Stimulated activated CD8-positive, alpha-beta memory T cell treated with anti-CD3 and anti-CD28 coated beads, Interleukin-4, amount 100 ng/mL, for 48 hours (primary cell): Measurements from ENCODE around the gene BAIAP2.
"Not testable (repeated sequence)": the region's sequence is repeated elsewhere in the genome, so short reads cannot be mapped to it uniquely, and the experiment has no call there.

Experiments used
- DNase-seq: peaks from one replicate; pipeline ENCODE4 v3.0.0-alpha.2; 2020

The BAIAP2 gene

GRCh38 chr17:81073967-81074839 lies 39.3 kb downstream of the BAIAP2 start:
- DNase-seq, result no peak

GRCh38 chr17:81074875-81075274 lies 39.9 kb downstream of the BAIAP2 start:
- no peak for DNase-seq

DNA sequence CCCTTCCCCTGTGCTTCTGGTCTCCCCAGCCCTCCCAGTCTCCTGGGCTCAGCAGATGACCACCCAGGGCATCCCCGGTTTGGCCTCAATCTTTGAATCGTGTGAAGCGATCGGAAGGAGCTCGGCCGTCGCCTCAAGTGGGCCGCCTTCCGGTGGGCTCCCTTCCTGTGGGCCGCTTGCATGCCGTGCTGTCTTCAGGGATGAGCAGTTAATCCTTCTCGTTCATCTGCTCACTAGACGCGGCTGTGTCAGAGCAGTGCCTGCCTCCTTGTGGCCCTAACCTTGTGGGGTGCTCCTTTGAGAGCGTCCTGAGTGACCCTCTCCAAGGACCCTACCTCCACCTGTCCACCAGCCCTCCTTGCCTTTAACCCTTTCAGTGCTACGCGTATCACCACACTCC lies 40.4 kb downstream of the BAIAP2 start:
- DNase-seq, result no peak

DNA sequence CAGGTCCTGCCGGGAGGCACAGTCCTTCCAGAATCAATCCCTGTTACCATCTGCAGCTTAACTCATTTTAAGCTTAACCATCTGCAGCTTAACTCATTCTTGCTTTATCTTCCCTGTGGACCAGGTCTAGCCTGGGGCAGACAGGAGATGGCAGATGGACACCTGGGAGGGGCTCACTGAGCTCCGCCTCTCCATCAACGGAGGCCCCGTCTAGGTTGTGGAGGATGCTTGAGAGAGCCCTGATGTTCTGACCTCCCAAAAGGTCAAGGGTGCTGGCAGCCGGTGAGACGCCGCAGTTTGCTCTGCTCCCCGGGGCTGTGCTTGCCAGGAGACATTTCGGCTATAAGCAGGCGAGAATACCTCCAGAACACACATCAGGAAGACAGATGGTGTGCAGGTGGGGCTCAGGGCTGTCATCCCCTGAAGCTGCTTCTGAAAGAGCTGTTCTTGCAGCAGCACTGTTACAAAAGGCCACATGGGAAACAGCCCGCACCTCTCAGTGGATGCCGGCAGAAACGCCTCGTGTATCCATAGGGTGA lies 41.3 kb downstream of the BAIAP2 start:
- no peak for DNase-seq

DNA sequence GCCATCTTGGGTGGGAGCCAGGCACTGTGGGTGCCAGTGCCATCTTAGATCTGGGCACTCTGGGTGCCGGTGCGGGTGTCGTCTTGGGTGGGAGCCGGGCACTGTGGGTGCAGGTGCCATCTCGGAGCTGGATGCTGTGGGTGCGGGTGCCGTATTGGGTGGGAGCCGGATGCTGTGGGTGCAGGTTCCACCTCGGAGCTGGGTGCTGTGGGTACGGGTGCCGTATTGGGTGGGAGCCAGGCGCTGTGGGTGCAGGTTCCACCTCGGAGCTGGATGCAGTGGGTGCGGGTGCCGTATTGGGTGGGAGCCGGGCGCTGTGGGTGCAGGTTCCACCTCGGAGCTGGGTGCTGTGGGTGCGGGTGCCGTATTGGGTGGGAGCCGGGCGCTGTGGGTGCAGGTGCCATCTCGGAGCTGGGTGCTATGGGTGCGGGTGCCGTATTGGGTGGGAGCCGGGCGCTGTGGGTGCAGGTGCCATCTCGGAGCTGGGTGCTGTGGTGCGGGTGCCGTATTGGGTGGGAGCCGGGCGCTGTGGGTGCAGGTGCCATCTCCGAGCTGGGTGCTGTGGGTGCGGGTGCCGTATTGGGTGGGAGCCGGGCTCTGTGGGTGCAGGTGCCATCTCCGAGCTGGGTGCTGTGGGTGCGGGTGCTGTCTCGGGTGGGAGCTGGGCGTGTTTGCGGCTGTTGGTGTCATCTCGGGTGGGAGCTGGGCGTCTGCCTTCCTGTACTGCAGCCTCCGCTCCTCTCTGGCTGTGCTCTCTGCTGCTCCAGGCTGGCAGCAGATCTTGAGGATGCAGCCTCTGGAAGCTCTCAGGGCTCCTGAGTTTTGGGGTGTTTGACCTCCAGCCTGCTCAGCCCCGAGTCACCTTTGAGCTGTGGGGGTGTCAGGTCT lies 43.3 kb downstream of the BAIAP2 start:
- DNase-seq, result not testable (repeated sequence)

- DNase-seq, result no peak
Measured at GRCh38 chr17:81080019-81080418, 45.1 kb downstream of the BAIAP2 start.

- no peak for DNase-seq
Measured at GRCh38 chr17:81081222-81082176, 46.5 kb downstream of the BAIAP2 start.

GRCh38 chr17:81082177-81083073 lies 47.5 kb downstream of the BAIAP2 start:
- no peak for DNase-seq

DNA sequence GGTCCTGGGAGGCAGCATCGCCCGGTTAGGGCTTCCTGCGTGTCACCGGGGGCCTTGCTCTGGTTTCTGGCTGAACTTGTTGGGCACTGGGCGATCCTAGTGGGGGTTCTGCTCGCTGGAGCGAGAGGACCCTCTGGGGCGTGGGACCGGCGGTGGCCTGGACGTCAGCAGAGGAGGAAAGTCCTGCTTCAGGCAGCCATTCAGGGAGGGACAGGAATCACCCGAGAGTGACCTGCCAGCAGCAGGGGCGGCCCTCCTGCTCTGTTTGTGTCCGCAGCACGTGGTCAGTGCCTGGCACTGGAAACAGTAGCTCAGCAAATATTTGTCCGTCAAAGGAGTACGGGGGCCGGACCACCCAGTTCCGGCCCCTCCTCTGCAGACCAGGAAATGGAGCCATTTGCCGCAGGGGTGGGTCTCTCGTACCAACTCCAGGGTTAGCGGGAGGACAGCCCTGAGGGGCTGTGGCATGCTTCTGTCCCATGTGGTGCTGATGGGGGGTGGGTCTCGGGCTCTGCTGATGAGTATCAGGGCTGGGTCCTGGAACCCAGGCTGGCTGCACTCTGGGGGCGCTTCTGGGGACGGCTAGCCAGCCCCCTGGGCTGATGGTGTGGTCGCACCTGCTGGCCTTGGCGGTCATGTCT lies 48.3 kb downstream of the BAIAP2 start:
- no peak for DNase-seq

GRCh38 chr17:81084680-81085419 lies 49.9 kb downstream of the BAIAP2 start:
- no peak for DNase-seq

DNA sequence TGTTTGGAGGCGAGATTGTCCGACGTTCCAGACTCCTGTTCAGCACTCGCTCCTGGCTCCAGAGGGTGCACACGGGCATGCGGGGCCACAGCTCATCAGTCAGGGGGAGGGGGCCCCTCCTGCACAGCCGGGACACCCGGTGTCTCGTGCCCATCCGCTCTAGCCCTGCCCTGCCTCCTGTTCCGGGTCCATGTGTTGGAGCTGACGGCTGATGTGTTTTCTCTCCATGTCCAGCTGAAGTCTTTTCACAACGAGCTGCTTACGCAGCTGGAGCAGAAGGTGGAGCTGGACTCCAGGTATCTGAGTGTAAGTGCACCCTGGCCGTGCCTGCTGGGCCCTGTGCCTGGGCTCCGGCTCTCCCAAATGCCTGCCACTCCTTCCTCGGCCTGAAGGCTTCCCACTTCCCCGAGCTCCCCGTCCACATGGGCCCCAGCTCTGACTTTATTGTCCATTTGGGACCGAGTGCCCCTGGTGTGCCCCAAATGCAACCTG lies 50.5 kb downstream of the BAIAP2 start:
- DNase-seq, result no peak

- DNase-seq, result no peak
Measured at GRCh38 chr17:81086789-81087551, 52.0 kb downstream of the BAIAP2 start.

- peak; percentile 62 for DNase-seq
Measured at GRCh38 chr17:81090361-81091136, 55.6 kb downstream of the BAIAP2 start.

GRCh38 chr17:81091154-81091553 lies 56.2 kb downstream of the BAIAP2 start:
- DNase-seq, result no peak

DNA sequence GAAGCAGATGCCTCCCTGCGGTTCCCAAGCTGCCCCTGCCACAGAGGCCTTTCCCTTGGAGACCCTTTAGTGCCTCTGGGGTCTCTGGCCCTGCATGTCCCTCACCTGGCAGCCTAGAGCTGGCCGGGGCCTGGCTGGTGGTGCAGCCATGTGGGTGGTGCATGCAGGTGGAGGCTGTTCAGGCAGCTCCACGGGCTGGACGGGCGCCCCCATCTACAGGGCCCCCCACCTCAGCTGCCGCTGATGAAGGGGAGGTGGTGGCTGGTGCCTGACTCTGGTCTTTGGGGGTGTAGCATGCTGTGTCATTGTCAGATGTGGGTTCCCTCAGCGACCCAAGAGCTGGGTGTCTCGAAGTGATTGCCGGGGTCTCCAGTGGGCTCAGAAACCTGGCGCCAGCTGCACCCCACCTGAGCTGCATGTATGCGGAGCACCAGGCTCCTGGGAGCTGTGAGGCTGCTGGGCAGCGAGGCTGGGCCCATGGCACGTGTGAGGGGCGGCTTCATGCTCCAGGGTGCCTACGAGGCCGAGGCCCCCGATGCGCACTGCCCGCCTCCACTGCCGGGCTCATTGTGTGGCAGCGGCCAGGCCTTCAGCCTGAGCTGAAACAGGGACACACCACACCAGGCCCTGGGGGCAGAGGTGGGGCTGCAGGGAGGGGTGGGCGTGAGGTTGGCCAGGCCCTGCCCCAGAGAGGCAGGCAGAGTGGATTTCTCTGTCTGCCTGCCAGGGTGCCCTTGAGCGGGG lies 57.0 kb downstream of the BAIAP2 start:
- DNase-seq, result no peak

- no peak for DNase-seq
Measured at GRCh38 chr17:81092518-81093095, 57.7 kb downstream of the BAIAP2 start.
